GM08714 (cell line): ENCODE data around the gene ATRNL1.
"Not testable (repeated sequence)": the region's sequence is repeated elsewhere in the genome, so short reads cannot be mapped to it uniquely, and the experiment has no call there.

Source experiments
- H3K4me3 ChIP-seq: fragments of 200-500 bp; sonication (Bioruptor generic); 2 replicates; pipeline ENCODE4 v1.5.1; 2014; ENCODE audit warnings: mild to moderate bottlenecking, low read length, inconsistent platforms
- ZNF274 ChIP-seq: IDR thresholded peaks from 2 replicates; pipeline ENCODE4 v1.6.1; 2012; ENCODE audit warnings: mild to moderate bottlenecking, low read depth, low read length

ATRNL1 gene

GRCh38 chr10:115525141-115525540 lies 432.0 kb downstream of the ATRNL1 start:
- no peak for TF ChIP-seq ZNF274
- no peak overlapping the region for H3K4me3 ChIP-seq

- H3K4me3 ChIP-seq: not testable (repeated sequence)
These were observed 434.5 kb downstream of the ATRNL1 start for GRCh38 chr10:115527682-115528081.

GRCh38 chr10:115536401-115536800 lies 443.2 kb downstream of the ATRNL1 start:
- H3K4me3 ChIP-seq: not testable (repeated sequence)

GRCh38 chr10:115539142-115539762 lies 446.1 kb downstream of the ATRNL1 start:
- no peak overlapping the region for H3K4me3 ChIP-seq
- TF ChIP-seq ZNF274: no peak

GRCh38 chr10:115555887-115556402 lies 462.8 kb downstream of the ATRNL1 start:
- H3K4me3 ChIP-seq: no peak overlapping the region

GRCh38 chr10:115558252-115558651 lies 465.1 kb downstream of the ATRNL1 start:
- no peak for TF ChIP-seq ZNF274
- no peak overlapping the region for H3K4me3 ChIP-seq

More at GRCh38 chr10:115555887-115556402, 462.8 kb downstream of the ATRNL1 start:
- TF ChIP-seq ZNF274: no peak

- TF ChIP-seq ZNF274: no peak
- H3K4me3 ChIP-seq: no peak overlapping the region
These were observed 473.7 kb downstream of the ATRNL1 start for GRCh38 chr10:115566867-115567266.

- H3K4me3 ChIP-seq: no peak overlapping the region
- TF ChIP-seq ZNF274: no peak
These were observed 479.7 kb downstream of the ATRNL1 start for GRCh38 chr10:115572740-115573455.

GRCh38 chr10:115580239-115580638 lies 487.1 kb downstream of the ATRNL1 start:
- no peak overlapping the region for H3K4me3 ChIP-seq
- TF ChIP-seq ZNF274: no peak

- no peak overlapping the region for H3K4me3 ChIP-seq
- no peak for TF ChIP-seq ZNF274
These were observed 499.9 kb downstream of the ATRNL1 start for GRCh38 chr10:115593060-115593459.

- no peak for TF ChIP-seq ZNF274
- H3K4me3 ChIP-seq: no peak overlapping the region
These were observed 511.5 kb downstream of the ATRNL1 start for GRCh38 chr10:115604627-115605026.

- TF ChIP-seq ZNF274: no peak
- no peak overlapping the region for H3K4me3 ChIP-seq
These were observed 512.9 kb downstream of the ATRNL1 start for GRCh38 chr10:115606086-115606485.

- H3K4me3 ChIP-seq: no peak overlapping the region
- TF ChIP-seq ZNF274: no peak
These were observed 513.6 kb downstream of the ATRNL1 start for GRCh38 chr10:115606741-115607140.

- no peak overlapping the region for H3K4me3 ChIP-seq
- no peak for TF ChIP-seq ZNF274
These were observed 531.3 kb downstream of the ATRNL1 start for GRCh38 chr10:115624448-115624847.

- no peak for TF ChIP-seq ZNF274
- no peak overlapping the region for H3K4me3 ChIP-seq
These were observed 535.5 kb downstream of the ATRNL1 start for GRCh38 chr10:115628616-115629015.
